ENCODE results near the gene NEURL3.
"Not testable (repeated sequence)": the region's sequence is repeated elsewhere in the genome, so short reads cannot be mapped to it uniquely, and the experiment has no call there.

The NEURL3 gene

GRCh38 chr2:96477458-96477857 is 27.7 kb downstream of the NEURL3 start:
- no peak for FAIRE-seq

- no peak for FAIRE-seq
Measured at GRCh38 chr2:96471772-96472171, 33.4 kb downstream of the NEURL3 start.

GRCh38 chr2:96470636-96471035 is 34.5 kb downstream of the NEURL3 start:
- FAIRE-seq, result no peak

- FAIRE-seq, result no peak
Measured at GRCh38 chr2:96470109-96470508, 35.0 kb downstream of the NEURL3 start.

- FAIRE-seq, result no peak
Measured at GRCh38 chr2:96468904-96469303, 36.3 kb downstream of the NEURL3 start.

- FAIRE-seq, result no peak
Measured at GRCh38 chr2:96464651-96465050, 40.5 kb downstream of the NEURL3 start.

GRCh38 chr2:96464061-96464460 is 41.1 kb downstream of the NEURL3 start:
- FAIRE-seq, result no peak

- FAIRE-seq, result no peak
Measured at GRCh38 chr2:96463119-96463518, 42.0 kb downstream of the NEURL3 start.

- not testable (repeated sequence) for FAIRE-seq
Measured at GRCh38 chr2:96461616-96462015, 43.5 kb downstream of the NEURL3 start.

- no peak for FAIRE-seq
Measured at GRCh38 chr2:96452053-96452452, 53.1 kb downstream of the NEURL3 start.

- FAIRE-seq, result no peak
Measured at GRCh38 chr2:96449637-96450036, 55.5 kb downstream of the NEURL3 start.

GRCh38 chr2:96449174-96449573 is 56.0 kb downstream of the NEURL3 start:
- FAIRE-seq, result no peak

- FAIRE-seq, result no peak
Measured at GRCh38 chr2:96447726-96448125, 57.4 kb downstream of the NEURL3 start.
